ENCODE measurements around the gene HEXB. TPM values are rescaled to one million over a fixed set of nuclear protein-coding genes. Genes with fewer than 3 reads are reported as not detected.

HEXB gene
- polyA plus RNA-seq, 1 donor from 2014 or later, result 23.1 TPM

DNA sequence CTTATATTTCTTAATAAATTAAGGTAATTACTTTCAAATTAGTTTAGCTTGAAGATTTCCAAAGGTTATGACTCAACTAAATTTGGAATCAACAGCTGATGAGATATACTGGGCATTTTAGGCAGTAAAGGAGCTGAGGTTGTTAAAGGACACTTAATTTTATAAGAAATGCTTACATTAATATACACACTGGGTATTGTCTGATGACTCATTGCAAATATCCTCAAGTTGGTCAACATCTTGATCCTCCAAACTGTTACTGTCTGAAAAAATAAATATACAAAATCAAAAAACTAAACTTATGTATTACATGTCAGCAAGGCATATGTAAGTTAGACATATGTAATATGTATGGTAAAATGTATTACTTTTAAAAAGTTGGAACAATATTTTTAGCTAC lies 78.5 kb downstream of the HEXB start:
- Histone ChIP-seq H3K9me2 (ENCODE audit: insufficient read depth, low read length) (no peaks in the 10 kb centered on the region), H3K4me2 (ENCODE audit: low read length) (no peak overlapping the region), H2AFZ (ENCODE audit: low read depth, low read length) (no peak overlapping the region), H3K27ac (ENCODE audit: low read length) (no peak overlapping the region), H3K4me3 (ENCODE audit: low read length) (no peak overlapping the region), H3K79me2 (replicated peaks; ENCODE audit: insufficient read depth, low read length) (peaks cover 52% of the 10 kb centered on the region), H3K27me3 (ENCODE audit: insufficient read depth, low read depth, low read length) (no peaks in the 10 kb centered on the region), H3K9me3 (ENCODE audit: low read length) (no peaks in the 10 kb centered on the region), H4K20me1 (ENCODE audit: insufficient read depth) (no peaks in the 10 kb centered on the region), H3K36me3 (ENCODE audit: insufficient read depth, low read length) (no peaks in the 10 kb centered on the region), H3F3A (ENCODE audit: insufficient read depth, low read length, poor library complexity, severe bottlenecking) (no peaks in the 10 kb centered on the region), H3K9ac (ENCODE audit: low read length) (no peak overlapping the region)
- TF ChIP-seq EP300 (conservative IDR thresholded peaks at IDR 0.05; ENCODE audit: poor library complexity, severe bottlenecking) (no peak), REST (IDR thresholded peaks at IDR 0.05; ENCODE audit: borderline replicate concordance) (no peak), MXI1 (conservative IDR thresholded peaks at IDR 0.05; ENCODE audit: poor library complexity, severe bottlenecking) (no peak), EZH2 (IDR thresholded peaks at IDR 0.05; ENCODE audit: borderline replicate concordance, insufficient read depth, low read length, poor library complexity, severe bottlenecking) (no peak), POLR2AphosphoS5 (IDR thresholded peaks at IDR 0.05) (no peak), SMC3 (conservative IDR thresholded peaks at IDR 0.05; ENCODE audit: poor library complexity) (no peak), TAF1 (IDR thresholded peaks at IDR 0.05; ENCODE audit: low read depth) (no peak), RAD21 (conservative IDR thresholded peaks at IDR 0.05) (no peak)
- TF ChIP-seq, protein P1, sequence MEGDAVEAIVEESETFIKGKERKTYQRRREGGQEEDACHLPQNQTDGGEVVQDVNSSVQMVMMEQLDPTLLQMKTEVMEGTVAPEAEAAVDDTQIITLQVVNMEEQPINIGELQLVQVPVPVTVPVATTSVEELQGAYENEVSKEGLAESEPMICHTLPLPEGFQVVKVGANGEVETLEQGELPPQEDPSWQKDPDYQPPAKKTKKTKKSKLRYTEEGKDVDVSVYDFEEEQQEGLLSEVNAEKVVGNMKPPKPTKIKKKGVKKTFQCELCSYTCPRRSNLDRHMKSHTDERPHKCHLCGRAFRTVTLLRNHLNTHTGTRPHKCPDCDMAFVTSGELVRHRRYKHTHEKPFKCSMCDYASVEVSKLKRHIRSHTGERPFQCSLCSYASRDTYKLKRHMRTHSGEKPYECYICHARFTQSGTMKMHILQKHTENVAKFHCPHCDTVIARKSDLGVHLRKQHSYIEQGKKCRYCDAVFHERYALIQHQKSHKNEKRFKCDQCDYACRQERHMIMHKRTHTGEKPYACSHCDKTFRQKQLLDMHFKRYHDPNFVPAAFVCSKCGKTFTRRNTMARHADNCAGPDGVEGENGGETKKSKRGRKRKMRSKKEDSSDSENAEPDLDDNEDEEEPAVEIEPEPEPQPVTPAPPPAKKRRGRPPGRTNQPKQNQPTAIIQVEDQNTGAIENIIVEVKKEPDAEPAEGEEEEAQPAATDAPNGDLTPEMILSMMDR (IDR thresholded peaks at IDR 0.05; ENCODE audit: poor library complexity, severe bottlenecking), result no peak

- H3K79me2 ChIP-seq (replicated peaks; ENCODE audit: insufficient read depth, low read length), result peaks cover 54% of the 10 kb centered on the region
- no peaks in the 10 kb centered on the region for H3K9me3 ChIP-seq (ENCODE audit: low read length)
- no peaks in the 10 kb centered on the region for H3F3A ChIP-seq (ENCODE audit: insufficient read depth, low read length, poor library complexity, severe bottlenecking)
- peak overlapping the region; percentile 100 for H3K4me3 ChIP-seq (ENCODE audit: low read length)
- no peaks in the 10 kb centered on the region for H3K36me3 ChIP-seq (ENCODE audit: insufficient read depth, low read length)
- no peak overlapping the region for H3K9ac ChIP-seq (ENCODE audit: low read length)
- no peaks in the 10 kb centered on the region for H3K9me2 ChIP-seq (ENCODE audit: insufficient read depth, low read length)
- H3K27me3 ChIP-seq (ENCODE audit: insufficient read depth, low read depth, low read length), result no peaks in the 10 kb centered on the region
- no peaks in the 10 kb centered on the region for H4K20me1 ChIP-seq (ENCODE audit: insufficient read depth)
- no peak for TF ChIP-seq SMC3 (conservative IDR thresholded peaks at IDR 0.05; ENCODE audit: poor library complexity)
- no peak for TF ChIP-seq REST (IDR thresholded peaks at IDR 0.05; ENCODE audit: borderline replicate concordance)
- TF ChIP-seq EP300 (conservative IDR thresholded peaks at IDR 0.05; ENCODE audit: poor library complexity, severe bottlenecking), result no peak
- TF ChIP-seq POLR2AphosphoS5 (IDR thresholded peaks at IDR 0.05), result no peak
- no peak overlapping the region for H3K27ac ChIP-seq (ENCODE audit: low read length)
- no peak overlapping the region for H2AFZ ChIP-seq (ENCODE audit: low read depth, low read length)
- H3K4me2 ChIP-seq (ENCODE audit: low read length), result peak overlapping the region; percentile 32
Measured at GRCh38 chr5:74765201-74765600, 80.2 kb downstream of the HEXB start.

Data from neural cell (in vitro differentiated cells).